SJCRH30 (cell line): ENCODE data around the gene PTGES2. TPM values are rescaled to one million over a fixed set of nuclear protein-coding genes. Genes with fewer than 3 reads are reported as not detected.
A peak's percentile ranks its signal among the peaks of the same experiment; 100 is the strongest.
"Not testable (repeated sequence)": the region's sequence is repeated elsewhere in the genome, so short reads cannot be mapped to it uniquely, and the experiment has no call there.

Experiments used
- DNase-seq, 2 experiments: peaks; one replicate each; pipeline ENCODE4 v3.0.0-alpha.2; 2015 to 2020
- H3K27ac ChIP-seq: fragments of 250-450 bp; sonication (Bioruptor Pico); 2 replicates; pipeline ENCODE4 v1.5.1; 2020; ENCODE audit warnings: mild to moderate bottlenecking, moderate library complexity
- H3K27me3 ChIP-seq: fragments of 250-450 bp; sonication (Bioruptor Pico); 2 replicates; pipeline ENCODE4 v1.5.1; 2020; ENCODE audit warnings: mild to moderate bottlenecking, moderate library complexity
- H3K36me3 ChIP-seq: fragments of 250-450 bp; sonication (Bioruptor Pico); 2 replicates; pipeline ENCODE4 v1.5.1; 2020; ENCODE audit warnings: mild to moderate bottlenecking, moderate library complexity
- H3K4me1 ChIP-seq: fragments of 250-450 bp; sonication (Bioruptor Pico); 2 replicates; pipeline ENCODE4 v1.5.1; 2020; ENCODE audit warnings: mild to moderate bottlenecking, moderate library complexity
- H3K4me3 ChIP-seq: fragments of 250-450 bp; sonication (Bioruptor Pico); 2 replicates; pipeline ENCODE4 v1.5.1; 2020; ENCODE audit warnings: mild to moderate bottlenecking, moderate library complexity
- H3K9me3 ChIP-seq: fragments of 250-450 bp; sonication (Bioruptor Pico); replicated peaks from 2 replicates; pipeline ENCODE4 v1.5.1; 2020; ENCODE audit warnings: mild to moderate bottlenecking, moderate library complexity
- total RNA-seq: library from RNA; depleted of rRNA; stranded (reverse); fragments of >200 nt; shearing (Covaris generic); gene quantifications from 2 replicates; pipeline ENCODE4 v1.2.3, GENCODE V29; 2014

Gene PTGES2
- total RNA-seq, 1 experiment from 2014 or later, result 53.8 TPM

DNA sequence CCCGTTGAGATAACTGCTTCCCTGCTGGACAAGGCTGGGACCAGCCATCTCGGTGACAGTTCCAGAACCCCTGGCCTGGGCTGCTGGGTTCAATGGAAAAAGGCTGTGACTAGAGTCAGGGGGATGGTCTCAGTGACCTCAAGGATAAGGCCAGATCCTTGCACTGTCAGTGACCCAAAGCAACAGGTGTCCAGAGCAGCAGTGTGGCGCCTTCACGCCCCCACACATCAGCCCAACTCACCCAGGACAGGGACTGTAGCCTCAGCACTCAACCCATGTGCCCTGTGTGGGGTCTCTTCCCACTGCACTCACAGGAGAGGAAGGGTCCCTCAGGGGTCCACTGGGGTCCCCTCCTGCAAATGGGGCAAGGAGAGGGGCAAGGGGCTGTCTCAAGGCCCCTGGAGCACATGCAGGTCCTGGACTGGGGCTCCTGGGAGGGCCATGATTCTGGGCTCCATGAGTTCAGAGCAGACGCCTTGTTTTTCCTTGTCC is 21.0 kb upstream of the PTGES2 start:
- H3K4me3 ChIP-seq, result no peak overlapping the region
- no peaks in the 10 kb centered on the region for H3K36me3 ChIP-seq
- no peaks in the 10 kb centered on the region for H3K9me3 ChIP-seq
- no peak for DNase-seq
- peaks cover 28% of the 10 kb centered on the region for H3K27me3 ChIP-seq
- H3K4me1 ChIP-seq, result no peaks in the 10 kb centered on the region; the same call in 1 of the 2 replicates
- no peak overlapping the region for H3K27ac ChIP-seq

- no peak for DNase-seq
- H3K36me3 ChIP-seq, result no peaks in the 10 kb centered on the region
- H3K27ac ChIP-seq, result no peak overlapping the region
- no peaks in the 10 kb centered on the region; the same call in 1 of the 2 replicates for H3K4me1 ChIP-seq
- peaks cover 14% of the 10 kb centered on the region for H3K27me3 ChIP-seq
- H3K4me3 ChIP-seq, result no peak overlapping the region
- no peaks in the 10 kb centered on the region for H3K9me3 ChIP-seq
These were observed 19.1 kb upstream of the PTGES2 start for GRCh38 chr9:128146591-128147120.

DNA sequence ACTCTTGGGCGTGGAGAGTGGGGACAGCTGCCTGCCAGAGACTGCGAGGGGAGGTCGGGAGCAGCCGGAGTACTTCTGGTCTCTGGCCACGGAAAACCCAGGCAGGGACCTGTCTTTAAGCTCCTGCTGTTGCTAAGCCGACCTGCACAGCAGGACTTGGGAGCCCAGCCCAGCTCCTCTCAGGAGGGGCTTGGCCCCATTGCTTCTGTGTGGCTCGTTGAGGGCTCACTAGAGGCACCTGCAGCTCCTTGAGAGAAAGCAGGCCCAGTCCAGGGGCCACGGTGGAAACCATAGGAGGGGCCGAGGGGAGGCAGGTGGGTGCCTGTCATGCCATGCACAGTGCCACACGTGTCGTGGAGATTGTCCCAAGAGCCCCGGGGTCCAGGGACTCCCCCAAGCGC is 18.4 kb upstream of the PTGES2 start:
- no peak overlapping the region for H3K27ac ChIP-seq
- no peak for DNase-seq
- no peak overlapping the region for H3K4me3 ChIP-seq
- H3K36me3 ChIP-seq, result no peaks in the 10 kb centered on the region
- H3K9me3 ChIP-seq, result no peaks in the 10 kb centered on the region
- no peaks in the 10 kb centered on the region; the same call in none of the 2 replicates for H3K4me1 ChIP-seq
- peaks cover 10% of the 10 kb centered on the region for H3K27me3 ChIP-seq

- peaks cover 1% of the 10 kb centered on the region for H3K4me1 ChIP-seq
- H3K27me3 ChIP-seq, result peaks cover 7% of the 10 kb centered on the region; the same call in 1 of the 2 replicates
- DNase-seq, result no peak
These were observed 18.0 kb upstream of the PTGES2 start for GRCh38 chr9:128145536-128145935.

DNA sequence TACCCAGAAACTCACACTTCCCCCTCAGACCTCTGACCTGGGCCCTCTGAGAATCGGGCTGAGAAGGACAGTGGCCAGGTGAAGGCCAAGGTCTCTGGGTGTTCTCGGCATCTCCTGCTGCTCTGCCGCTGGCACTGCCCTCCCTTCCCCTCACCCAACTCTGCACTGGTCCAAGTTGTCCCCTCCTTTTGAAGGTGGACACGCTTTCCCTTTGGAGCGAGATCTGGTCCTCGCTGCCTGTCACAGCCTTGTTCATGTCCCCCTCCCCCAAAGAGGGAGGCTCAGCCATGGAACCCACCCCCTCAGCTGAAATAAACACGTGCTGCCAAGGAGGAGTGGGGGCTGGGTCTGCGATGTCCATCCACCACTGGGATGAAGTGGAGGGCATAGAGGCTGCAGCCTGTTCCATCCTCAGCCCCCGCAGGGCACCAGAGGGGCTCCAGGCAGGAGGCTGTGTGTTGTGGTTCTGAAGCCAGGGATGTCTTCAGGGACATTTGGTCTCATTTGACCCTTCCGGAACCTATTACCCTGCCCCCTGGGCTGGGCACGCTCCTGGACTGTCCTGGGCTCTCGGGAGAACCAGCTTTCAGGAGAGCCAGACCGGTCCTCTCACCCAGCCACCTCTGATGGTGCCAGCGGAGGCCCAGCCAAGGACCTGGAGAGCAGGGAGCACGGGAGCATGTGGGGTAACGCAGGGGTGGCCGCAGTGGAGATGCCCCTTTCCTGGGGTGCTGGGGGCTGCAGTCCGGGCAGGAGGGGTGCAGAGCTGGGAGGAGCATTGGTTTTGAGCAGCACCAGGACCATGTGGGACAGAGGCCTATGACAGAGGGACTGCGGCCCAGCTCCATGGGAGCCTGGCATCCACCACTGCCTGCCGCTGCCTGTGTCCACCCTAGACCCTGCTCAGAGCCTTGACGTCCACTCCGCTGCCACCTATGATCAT is 17.0 kb upstream of the PTGES2 start:
- no peak for DNase-seq
- H3K9me3 ChIP-seq, result no peaks in the 10 kb centered on the region
- no peaks in the 10 kb centered on the region for H3K36me3 ChIP-seq
- H3K4me3 ChIP-seq, result no peak overlapping the region
- no peak overlapping the region for H3K27ac ChIP-seq
- peaks cover 3% of the 10 kb centered on the region for H3K4me1 ChIP-seq
- peaks cover 4% of the 10 kb centered on the region; the same call in 1 of the 2 replicates for H3K27me3 ChIP-seq

More at GRCh38 chr9:128145536-128145935, 18.0 kb upstream of the PTGES2 start:
- H3K36me3 ChIP-seq, result no peaks in the 10 kb centered on the region
- H3K27ac ChIP-seq, result no peak overlapping the region
- H3K9me3 ChIP-seq, result no peaks in the 10 kb centered on the region
- H3K4me3 ChIP-seq, result no peak overlapping the region

DNA sequence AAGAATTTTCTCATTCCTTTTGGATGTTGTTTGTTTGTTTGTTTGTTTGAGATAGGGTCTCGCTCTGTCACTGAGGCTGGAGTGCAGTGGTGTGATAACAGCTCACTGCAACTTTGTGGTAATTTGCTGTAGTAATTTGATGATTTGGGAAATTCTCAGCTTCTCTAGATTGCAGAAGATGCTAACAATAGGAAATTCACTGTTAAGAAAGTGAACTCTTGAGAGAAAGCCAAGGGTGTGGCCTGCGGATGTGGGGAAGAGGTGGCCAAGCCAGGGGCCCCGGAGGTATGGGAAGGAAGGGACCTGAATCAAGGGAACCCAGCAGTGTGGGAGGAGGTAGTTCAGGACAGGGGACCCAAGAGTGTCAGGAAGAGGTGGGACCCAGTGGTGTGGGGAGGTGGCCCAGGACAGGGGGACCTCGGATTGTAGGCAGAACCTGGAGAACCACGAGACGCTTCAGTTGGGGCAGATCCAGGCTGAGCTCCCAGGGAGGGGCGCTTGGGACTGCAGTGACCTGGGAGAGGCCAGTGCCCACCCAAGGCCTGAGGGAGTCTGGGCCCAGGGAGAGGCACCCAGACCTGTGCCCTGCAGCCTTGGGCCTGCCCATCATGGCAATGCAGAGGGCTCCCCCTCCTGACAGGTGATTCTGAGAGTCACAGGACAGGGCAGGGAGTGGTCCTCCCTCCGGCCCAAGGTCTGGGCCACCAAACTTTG is 16.2 kb upstream of the PTGES2 start:
- H3K36me3 ChIP-seq, result no peaks in the 10 kb centered on the region
- no peak overlapping the region for H3K27ac ChIP-seq
- H3K27me3 ChIP-seq, result peaks cover 4% of the 10 kb centered on the region; the same call in 1 of the 2 replicates
- H3K4me3 ChIP-seq, result no peak overlapping the region
- H3K9me3 ChIP-seq, result no peaks in the 10 kb centered on the region
- no peak for DNase-seq
- H3K4me1 ChIP-seq, result peaks cover 3% of the 10 kb centered on the region

DNA sequence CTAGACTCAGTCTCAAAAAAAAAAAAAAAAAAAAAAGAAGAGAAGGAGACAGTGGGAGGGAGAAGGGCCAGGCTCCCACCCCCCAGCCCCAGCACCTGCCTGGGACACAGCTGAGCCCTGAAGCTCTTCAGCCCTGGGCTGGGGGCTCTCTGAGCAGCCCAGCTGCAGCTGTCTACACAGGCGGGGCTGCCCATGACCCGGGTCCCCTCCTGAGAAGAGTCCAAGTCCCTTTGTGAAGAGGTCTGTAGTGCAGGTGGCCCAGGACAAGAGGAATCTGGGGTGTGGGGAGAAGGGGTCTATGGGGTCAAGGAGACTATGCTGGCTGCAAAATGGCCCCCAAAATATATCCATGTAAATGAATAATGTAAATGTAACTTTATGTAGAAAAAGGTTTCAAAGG is 15.1 kb upstream of the PTGES2 start:
- Histone ChIP-seq H3K27ac (no peak overlapping the region), H3K36me3 (no peaks in the 10 kb centered on the region)
- DNase-seq, result no peak

GRCh38 chr9:128142061-128142460 is 14.5 kb upstream of the PTGES2 start:
- Histone ChIP-seq H3K4me3 (no peak overlapping the region), H3K36me3 (no peaks in the 10 kb centered on the region), H3K27ac (no peak overlapping the region), H3K4me1 (peaks cover 5% of the 10 kb centered on the region; the same call in 1 of the 2 replicates), H3K27me3 (peaks cover 4% of the 10 kb centered on the region; the same call in 1 of the 2 replicates), H3K9me3 (no peaks in the 10 kb centered on the region)
- DNase-seq, result no peak

More for the DNA sequence above, 15.1 kb upstream of the PTGES2 start:
- no peaks in the 10 kb centered on the region for H3K9me3 ChIP-seq
- H3K27me3 ChIP-seq, result peaks cover 4% of the 10 kb centered on the region; the same call in 1 of the 2 replicates
- no peak overlapping the region for H3K4me3 ChIP-seq
- H3K4me1 ChIP-seq, result peaks cover 5% of the 10 kb centered on the region; the same call in 1 of the 2 replicates

DNA sequence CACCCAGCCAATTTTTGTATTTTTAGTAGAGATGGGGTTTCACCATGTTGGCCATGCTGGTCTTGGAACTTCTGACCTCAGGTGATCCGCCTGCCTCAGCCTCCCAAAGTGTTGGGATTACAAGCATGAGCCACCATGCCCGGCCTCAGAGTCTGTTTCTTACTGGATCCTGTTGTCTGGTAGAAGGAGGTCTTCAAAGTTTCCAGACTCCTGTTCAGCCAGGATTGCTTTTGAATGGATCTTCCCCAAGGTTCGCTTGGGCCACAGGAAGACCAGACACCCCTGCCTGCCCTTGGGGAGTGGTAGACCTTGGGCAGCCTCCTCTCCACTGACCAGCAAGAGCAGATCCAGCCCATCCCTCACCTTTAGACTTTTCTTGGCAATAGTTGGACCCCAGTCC is 14.1 kb upstream of the PTGES2 start:
- Histone ChIP-seq H3K27me3 (peaks cover 4% of the 10 kb centered on the region; the same call in 1 of the 2 replicates), H3K4me1 (peaks cover 5% of the 10 kb centered on the region; the same call in 1 of the 2 replicates), H3K27ac (no peak overlapping the region), H3K4me3 (no peak overlapping the region), H3K36me3 (no peaks in the 10 kb centered on the region), H3K9me3 (no peaks in the 10 kb centered on the region)
- no peak for DNase-seq

DNA sequence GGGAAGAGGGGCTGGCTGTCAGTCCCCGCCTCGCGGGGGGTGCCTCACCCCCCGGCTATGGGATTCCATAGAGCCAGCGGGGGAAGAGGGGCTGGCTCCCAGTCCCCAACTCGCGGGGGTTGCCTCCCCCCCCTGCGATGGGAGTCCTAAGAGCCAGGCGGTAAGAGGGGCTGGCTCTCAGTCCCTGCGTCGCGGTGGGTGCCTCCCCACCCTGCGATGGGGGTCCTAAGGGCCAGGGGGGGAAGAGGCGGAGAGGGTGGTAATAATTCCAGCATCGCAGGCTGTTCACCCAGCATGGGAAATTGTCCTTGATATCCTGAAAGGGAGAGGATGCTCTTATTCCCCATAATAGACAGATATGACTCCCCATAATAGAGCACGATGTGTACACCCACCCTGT is 12.1 kb upstream of the PTGES2 start:
- H3K36me3 ChIP-seq, result no peaks in the 10 kb centered on the region
- H3K27ac ChIP-seq, result no peak overlapping the region
- peaks cover 5% of the 10 kb centered on the region; the same call in 1 of the 2 replicates for H3K4me1 ChIP-seq
- no peaks in the 10 kb centered on the region for H3K27me3 ChIP-seq
- H3K9me3 ChIP-seq, result no peaks in the 10 kb centered on the region
- no peak overlapping the region for H3K4me3 ChIP-seq
- no peak for DNase-seq

DNA sequence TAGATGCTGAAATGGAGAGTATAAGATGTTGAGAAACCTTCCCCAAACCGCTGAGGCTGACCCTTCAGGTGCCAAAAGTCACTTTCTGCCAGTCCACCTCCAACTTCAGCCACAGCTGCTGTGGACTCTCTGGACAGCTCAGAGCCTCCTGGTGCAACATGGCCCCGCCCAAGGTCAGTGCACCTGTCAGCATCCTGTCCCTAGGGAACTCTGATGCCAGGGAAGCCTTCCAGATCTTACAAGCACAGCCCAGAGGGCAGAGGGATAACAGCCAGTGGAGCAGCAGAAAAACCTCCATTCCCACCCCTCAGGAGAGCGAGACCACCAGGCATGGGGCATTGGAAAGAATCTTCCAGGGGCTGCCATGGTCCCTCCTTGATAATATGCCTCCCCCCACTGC is 10.5 kb upstream of the PTGES2 start:
- Histone ChIP-seq H3K36me3 (no peaks in the 10 kb centered on the region), H3K9me3 (no peaks in the 10 kb centered on the region; the same call in 1 of the 2 replicates), H3K27ac (no peak overlapping the region), H3K4me1 (peaks cover 5% of the 10 kb centered on the region; the same call in 1 of the 2 replicates), H3K27me3 (no peaks in the 10 kb centered on the region), H3K4me3 (no peak overlapping the region)
- DNase-seq, result peak; percentile 57 to 61

DNA sequence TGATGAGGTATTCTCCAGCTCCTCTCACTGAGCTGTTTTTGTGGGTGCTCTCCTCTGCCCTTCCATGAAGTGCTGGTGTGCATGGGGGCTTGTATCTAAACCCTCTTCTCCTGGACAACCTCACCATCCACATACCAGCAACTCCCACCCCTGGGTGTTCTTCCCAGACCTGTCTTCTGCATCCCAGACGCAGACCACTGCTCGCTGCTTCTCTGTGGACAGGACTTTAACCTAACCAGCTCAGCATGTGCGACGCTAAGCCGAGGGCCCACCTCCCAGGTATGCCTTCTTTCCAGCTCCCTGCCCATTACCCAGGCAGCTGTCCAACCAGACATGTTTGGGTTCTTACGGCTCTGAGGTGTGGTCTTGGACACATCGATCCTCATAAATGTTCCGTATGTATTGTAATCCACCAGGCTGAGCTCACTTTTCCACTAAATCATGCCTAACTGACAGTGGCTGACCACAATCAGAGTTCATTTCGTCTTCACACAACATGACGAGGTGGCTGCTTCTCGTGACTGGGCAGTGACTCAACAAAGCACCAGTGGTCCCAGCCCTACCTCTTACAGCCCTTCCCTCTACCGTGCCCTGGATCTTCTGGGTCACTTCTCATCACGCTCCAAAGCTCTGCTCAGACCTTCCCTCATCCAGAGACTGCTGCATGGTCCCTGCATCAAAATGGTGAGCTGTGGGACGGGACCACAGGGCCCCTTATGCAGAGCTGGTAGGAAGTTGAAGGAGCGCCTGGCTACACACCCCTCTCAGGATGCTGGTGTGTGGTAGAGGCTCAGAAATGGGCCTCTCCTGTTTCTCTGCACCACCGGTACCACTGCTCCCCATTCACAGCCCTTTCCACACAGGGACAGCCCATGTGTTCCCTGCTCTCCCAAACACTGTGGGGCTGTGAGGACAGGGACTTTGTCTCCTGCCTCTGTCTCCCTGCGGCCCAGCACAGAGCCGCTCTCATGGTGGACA is 9.6 kb upstream of the PTGES2 start:
- Histone ChIP-seq H3K4me3 (no peak overlapping the region), H3K9me3 (no peaks in the 10 kb centered on the region; the same call in 1 of the 2 replicates), H3K27ac (no peak overlapping the region), H3K36me3 (no peaks in the 10 kb centered on the region), H3K27me3 (no peaks in the 10 kb centered on the region), H3K4me1 (peaks cover 5% of the 10 kb centered on the region)
- no peak for DNase-seq

- H3K27me3 ChIP-seq, H3K4me3 ChIP-seq, H3K9me3 ChIP-seq, H3K27ac ChIP-seq, DNase-seq, H3K4me1 ChIP-seq, H3K36me3 ChIP-seq: not testable (repeated sequence)
These were observed 8.0 kb upstream of the PTGES2 start for GRCh38 chr9:128135561-128135960.
